KMS-11 (cell line): Measurements from ENCODE around the gene TTC34.

ENCODE experiments used
- H2AFZ ChIP-seq: fragments of 200-600 bp; sonication (generic); 2 replicates; pipeline ENCODE4 v1.6.1; 2016; ENCODE audit warnings: antibody characterized with exemption, mixed run types, low read depth
- H3K27ac ChIP-seq: fragments of 200-600 bp; sonication (generic); 2 replicates; pipeline ENCODE4 v1.6.1; 2016; ENCODE audit warnings: mild to moderate bottlenecking, mixed run types
- H3K27me3 ChIP-seq: fragments of 200-600 bp; sonication (generic); 2 replicates; pipeline ENCODE4 v1.6.1; 2017; ENCODE audit warnings: mild to moderate bottlenecking, low read depth, mixed run types, moderate library complexity; ENCODE audit not compliant: insufficient read depth
- H3K36me3 ChIP-seq: fragments of 200-600 bp; sonication (generic); 2 replicates; pipeline ENCODE4 v1.6.1; 2017; ENCODE audit warnings: mild to moderate bottlenecking, mixed run types; ENCODE audit not compliant: insufficient read depth
- H3K4me1 ChIP-seq: fragments of 200-600 bp; sonication (generic); 2 replicates; pipeline ENCODE4 v1.6.1; 2016; ENCODE audit warnings: mild to moderate bottlenecking, low read depth, mixed run types; ENCODE audit not compliant: poor library complexity, severe bottlenecking
- H3K4me2 ChIP-seq: fragments of 200-600 bp; sonication (generic); 2 replicates; pipeline ENCODE4 v1.7.0; 2016; ENCODE audit warnings: mild to moderate bottlenecking, mixed run types
- H3K4me3 ChIP-seq: fragments of 200-600 bp; sonication (generic); IDR thresholded peaks from 2 replicates; pipeline ENCODE4 v1.6.1; 2017; ENCODE audit warnings: low read depth, low read length, mixed read lengths; ENCODE audit not compliant: insufficient read depth
- H3K79me2 ChIP-seq: fragments of 200-600 bp; sonication (generic); 2 replicates; pipeline ENCODE4 v1.6.1; 2016; ENCODE audit warnings: low read depth, mixed run types; ENCODE audit not compliant: insufficient read depth
- H3K9ac ChIP-seq: fragments of 200-600 bp; sonication (generic); 2 replicates; pipeline ENCODE4 v1.6.1; 2016; ENCODE audit warnings: mild to moderate bottlenecking, mixed run types
- H4K20me1 ChIP-seq: fragments of 200-600 bp; sonication (generic); 2 replicates; pipeline ENCODE4 v1.6.1; 2016; ENCODE audit warnings: mild to moderate bottlenecking, mixed run types; ENCODE audit not compliant: insufficient read depth
- CTCF ChIP-seq: fragments of 200-600 bp; sonication (generic); conservative IDR thresholded peaks from 2 replicates; pipeline ENCODE4 v1.6.1; 2017; ENCODE audit warnings: low read depth, mild to moderate bottlenecking, antibody characterized with exemption, low read length, moderate library complexity, mixed read lengths

TTC34 gene

GRCh38 chr1:2819831-2820730 lies 18.6 kb upstream of the TTC34 start:
- H3K4me2 ChIP-seq = no peak overlapping the region
- H4K20me1 ChIP-seq = no peaks in the 10 kb centered on the region
- H3K36me3 ChIP-seq = no peaks in the 10 kb centered on the region
- no peak overlapping the region for H3K9ac ChIP-seq
- H3K4me3 ChIP-seq = no peak overlapping the region
- no peak overlapping the region for H2AFZ ChIP-seq
- TF ChIP-seq CTCF = no peak
- no peak overlapping the region for H3K27ac ChIP-seq
- H3K4me1 ChIP-seq = no peaks in the 10 kb centered on the region
- H3K27me3 ChIP-seq = peaks cover 60% of the 10 kb centered on the region
- H3K79me2 ChIP-seq = no peaks in the 10 kb centered on the region

GRCh38 chr1:2819429-2819828 lies 17.9 kb upstream of the TTC34 start:
- H3K4me1 ChIP-seq = no peaks in the 10 kb centered on the region
- H3K79me2 ChIP-seq = no peaks in the 10 kb centered on the region
- no peak overlapping the region for H3K4me3 ChIP-seq
- no peaks in the 10 kb centered on the region for H4K20me1 ChIP-seq
- no peak overlapping the region for H2AFZ ChIP-seq
- no peak overlapping the region for H3K4me2 ChIP-seq
- H3K27ac ChIP-seq = no peak overlapping the region
- peaks cover 66% of the 10 kb centered on the region for H3K27me3 ChIP-seq
- H3K36me3 ChIP-seq = no peaks in the 10 kb centered on the region
- H3K9ac ChIP-seq = no peak overlapping the region
- no peak for TF ChIP-seq CTCF

GRCh38 chr1:2817784-2818564 lies 16.5 kb upstream of the TTC34 start:
- no peak overlapping the region for H3K4me3 ChIP-seq
- no peak for TF ChIP-seq CTCF

GRCh38 chr1:2816786-2817185 lies 15.3 kb upstream of the TTC34 start:
- H3K4me1 ChIP-seq = no peaks in the 10 kb centered on the region
- no peaks in the 10 kb centered on the region for H4K20me1 ChIP-seq
- no peak overlapping the region for H3K9ac ChIP-seq
- peaks cover 69% of the 10 kb centered on the region for H3K27me3 ChIP-seq
- no peak overlapping the region for H3K27ac ChIP-seq
- H3K4me2 ChIP-seq = no peak overlapping the region
- H2AFZ ChIP-seq = no peak overlapping the region
- H3K79me2 ChIP-seq = no peaks in the 10 kb centered on the region
- no peak for TF ChIP-seq CTCF
- H3K36me3 ChIP-seq = no peaks in the 10 kb centered on the region
- no peak overlapping the region for H3K4me3 ChIP-seq

More at GRCh38 chr1:2817784-2818564, 16.5 kb upstream of the TTC34 start:
- no peaks in the 10 kb centered on the region for H3K79me2 ChIP-seq
- no peak overlapping the region for H3K27ac ChIP-seq
- H3K9ac ChIP-seq = no peak overlapping the region
- no peaks in the 10 kb centered on the region for H3K4me1 ChIP-seq
- peaks cover 62% of the 10 kb centered on the region for H3K27me3 ChIP-seq
- H4K20me1 ChIP-seq = no peaks in the 10 kb centered on the region
- no peak overlapping the region for H2AFZ ChIP-seq
- H3K4me2 ChIP-seq = no peak overlapping the region
- H3K36me3 ChIP-seq = no peaks in the 10 kb centered on the region
